DMS79 treated with DMSO at 0.1 percent for 48 hours (cell line): Measurements from ENCODE around the gene CHD2.

Source experiments
- DNase-seq: peaks from one replicate; lab custom pipeline; 2025; lab: John Stamatoyannopoulos, UW

Gene CHD2

GRCh38 chr15:93068581-93069199, 168.6 kb downstream of the CHD2 start:
- no peak for DNase-seq

GRCh38 chr15:93070132-93070531, 170.0 kb downstream of the CHD2 start:
- no peak for DNase-seq

GRCh38 chr15:93070551-93071296, 170.6 kb downstream of the CHD2 start:
- DNase-seq: no peak

GRCh38 chr15:93071469-93071936, 171.4 kb downstream of the CHD2 start:
- DNase-seq: no peak

- no peak for DNase-seq
These were observed 171.9 kb downstream of the CHD2 start for GRCh38 chr15:93072011-93072410.

GRCh38 chr15:93072411-93073394, 172.6 kb downstream of the CHD2 start:
- DNase-seq: peak; percentile 45

- DNase-seq: no peak
These were observed 173.4 kb downstream of the CHD2 start for GRCh38 chr15:93073465-93073952.

- no peak for DNase-seq
These were observed 174.5 kb downstream of the CHD2 start for GRCh38 chr15:93074599-93074998.

GRCh38 chr15:93076217-93076616, 176.1 kb downstream of the CHD2 start:
- DNase-seq: no peak

GRCh38 chr15:93076875-93077274, 176.8 kb downstream of the CHD2 start:
- DNase-seq: no peak
